IMR-90 (cell line): Measurements from ENCODE around the gene MACO1. TPM values are rescaled to one million over a fixed set of nuclear protein-coding genes. Genes with fewer than 3 reads are reported as not detected.

Experiments used
- ATAC-seq: fragments of 200-7000 bp; cut with Tn5 transposase; 2 replicates; pipeline ENCODE4 v1.9.1; 2020; ENCODE audit warnings: low read depth, mild to moderate bottlenecking, moderate library complexity
- BruUV-seq: library from RNA; stranded (reverse); fragments of 400-500 nt; replicated peaks from 2 replicates; lab custom pipeline; 2021; lab: Mats Ljungman, UMichigan
- CTCF ChIA-PET: fragments of 300-600 bp; formaldehyde crosslinking; extraction: SDS; loops from one replicate; lab custom pipeline; 2021; ENCODE audit warnings: antibody characterized with exemption; lab: Yijun Ruan, JAX
- POLR2A ChIA-PET: fragments of 300-600 bp; sonication (Branson Sonifier 250); formaldehyde crosslinking; loops from one replicate; lab custom pipeline; 2022; ENCODE audit warnings: antibody characterized with exemption; ENCODE audit not compliant: unreplicated experiment; lab: Charles Lee
- DNase-seq: peaks from one replicate; pipeline ENCODE4 v3.0.0; 2013
- H2AFZ ChIP-seq: replicated peaks from 2 replicates; pipeline ENCODE3; 2013; ENCODE audit warnings: low read length, mild to moderate bottlenecking; ENCODE audit not compliant: poor library complexity
- H2AK5ac ChIP-seq: 2 replicates; pipeline ENCODE4 v1.6.1; 2013; ENCODE audit warnings: low read depth, low read length, inconsistent platforms
- H2AK9ac ChIP-seq: replicated peaks from 2 replicates; pipeline ENCODE3; 2013; ENCODE audit warnings: mild to moderate bottlenecking, low read depth, low read length, moderate library complexity; ENCODE audit not compliant: poor library complexity
- H2BK120ac ChIP-seq: 2 replicates; pipeline ENCODE4 v1.6.1; 2013; ENCODE audit warnings: low read depth, low read length, inconsistent platforms
- H2BK15ac ChIP-seq: 3 replicates; pipeline ENCODE4 v1.6.1; 2013; ENCODE audit warnings: low read depth, low read length, inconsistent platforms
- H2BK20ac ChIP-seq: 2 replicates; pipeline ENCODE4 v1.6.1; 2013; ENCODE audit warnings: low read depth, mild to moderate bottlenecking, inconsistent platforms, low read length, moderate library complexity
- H2BK5ac ChIP-seq: 2 replicates; pipeline ENCODE4 v1.6.1; 2013; ENCODE audit warnings: mild to moderate bottlenecking, low read depth, low read length, inconsistent platforms; ENCODE audit not compliant: poor library complexity, severe bottlenecking
- H3K14ac ChIP-seq: replicated peaks from 2 replicates; pipeline ENCODE4 v1.6.1; 2013; ENCODE audit warnings: low read depth, low read length, inconsistent platforms
- H3K18ac ChIP-seq: 2 replicates; pipeline ENCODE4 v1.6.1; 2013; ENCODE audit warnings: low read depth, low read length, control low read depth
- H3K23ac ChIP-seq: 2 replicates; pipeline ENCODE4 v1.6.1; 2013; ENCODE audit warnings: low read depth, low read length, inconsistent platforms
- H3K27ac ChIP-seq: 2 replicates; pipeline ENCODE4 v1.5.1; 2013; ENCODE audit warnings: mild to moderate bottlenecking, control low read depth, low read length; ENCODE audit not compliant: insufficient read depth
- H3K27me3 ChIP-seq: 2 replicates; pipeline ENCODE4 v1.6.1; 2013; ENCODE audit warnings: low read length; ENCODE audit not compliant: control insufficient read depth, insufficient read depth
- H3K36me3 ChIP-seq: 2 replicates; pipeline ENCODE4 v1.6.1; 2013; ENCODE audit warnings: low read length, mixed read lengths; ENCODE audit not compliant: control insufficient read depth, insufficient read depth
- H3K4ac ChIP-seq: 2 replicates; pipeline ENCODE4 v1.6.1; 2013; ENCODE audit warnings: low read depth, low read length, inconsistent platforms
- H3K4me1 ChIP-seq: 2 replicates; pipeline ENCODE4 v1.6.1; 2013; ENCODE audit warnings: low read length, mixed read lengths; ENCODE audit not compliant: control insufficient read depth, insufficient read depth
- H3K4me2 ChIP-seq: 2 replicates; pipeline ENCODE4 v1.6.1; 2013; ENCODE audit warnings: low read depth, mild to moderate bottlenecking, control low read depth, low read length, moderate library complexity
- H3K4me3 ChIP-seq: 2 replicates; pipeline ENCODE4 v1.5.1; 2013; ENCODE audit warnings: low read depth, mild to moderate bottlenecking, control low read depth, low read length, moderate library complexity; ENCODE audit not compliant: insufficient read depth
- H3K56ac ChIP-seq: 2 replicates; pipeline ENCODE4 v1.6.1; 2013; ENCODE audit warnings: low read length, inconsistent platforms; ENCODE audit not compliant: insufficient read depth; ENCODE audit errors: extremely low read depth
- H3K79me1 ChIP-seq, 2 experiments: 2 replicates each; pipeline ENCODE4 v1.6.1; 2013; ENCODE audit warnings: low read length in 2 of 2, inconsistent platforms in 1 of 2, low read depth in 1 of 2
- H3K9ac ChIP-seq: 2 replicates; pipeline ENCODE4 v1.6.1; 2013; ENCODE audit warnings: low read depth, low read length, control low read depth
- H3K9me1 ChIP-seq: 2 replicates; pipeline ENCODE4 v1.6.1; 2013; ENCODE audit warnings: low read length, inconsistent platforms; ENCODE audit not compliant: insufficient read depth
- H3K9me3 ChIP-seq: 2 replicates; pipeline ENCODE4 v1.6.1; 2013; ENCODE audit warnings: low read length; ENCODE audit not compliant: control insufficient read depth, insufficient read depth
- H4K20me1 ChIP-seq: 2 replicates; pipeline ENCODE4 v1.6.1; 2013; ENCODE audit warnings: low read length, inconsistent platforms; ENCODE audit not compliant: insufficient read depth
- H4K5ac ChIP-seq: 2 replicates; pipeline ENCODE4 v1.6.1; 2013; ENCODE audit warnings: mild to moderate bottlenecking, low read depth, low read length, control low read depth
- H4K8ac ChIP-seq, 2 experiments: 2 replicates each; pipeline ENCODE4 v1.6.1; 2013; ENCODE audit warnings: low read depth in 2 of 2, low read length in 2 of 2, control low read depth in 1 of 2, inconsistent platforms in 1 of 2
- H4K91ac ChIP-seq: 2 replicates; pipeline ENCODE4 v1.6.1; 2013; ENCODE audit warnings: low read depth, low read length, inconsistent platforms; ENCODE audit not compliant: insufficient read depth
- BHLHE40 ChIP-seq: fragments of 150-350 bp; IDR thresholded peaks from 2 replicates; pipeline ENCODE4 v1.6.1; 2016; ENCODE audit warnings: mild to moderate bottlenecking, low read depth, low read length
- CEBPB ChIP-seq: IDR thresholded peaks from 2 replicates; pipeline ENCODE4 v1.6.1; 2012; ENCODE audit warnings: low read depth, low read length, improper control_type of control experiment
- CHD1 ChIP-seq: IDR thresholded peaks from 2 replicates; pipeline ENCODE4 v1.6.1; 2012; ENCODE audit warnings: low read depth, low read length, improper control_type of control experiment
- CTCF ChIP-seq: conservative IDR thresholded peaks from 2 replicates; pipeline ENCODE4 v1.5.1; 2012; ENCODE audit warnings: mild to moderate bottlenecking, low read depth, low read length, improper control_type of control experiment
- ELK1 ChIP-seq: fragments of 150-350 bp; IDR thresholded peaks from 2 replicates; pipeline ENCODE4 v1.6.1; 2016; ENCODE audit warnings: low read depth, mild to moderate bottlenecking, low read length, moderate library complexity, borderline replicate concordance
- MAFK ChIP-seq: IDR thresholded peaks from 2 replicates; pipeline ENCODE4 v1.6.1; 2012; ENCODE audit warnings: low read depth, low read length, improper control_type of control experiment
- MAZ ChIP-seq: IDR thresholded peaks from 2 replicates; pipeline ENCODE4 v1.6.1; 2012; ENCODE audit warnings: low read depth, mild to moderate bottlenecking, low read length, improper control_type of control experiment, moderate library complexity, borderline replicate concordance
- MXI1 ChIP-seq: IDR thresholded peaks from 2 replicates; pipeline ENCODE4 v1.6.1; 2012; ENCODE audit warnings: low read depth, mild to moderate bottlenecking, low read length, moderate library complexity, borderline replicate concordance
- NFE2L2 ChIP-seq: fragments of 150-350 bp; IDR thresholded peaks from 2 replicates; pipeline ENCODE4 v1.6.1; 2016; ENCODE audit warnings: low read depth, mild to moderate bottlenecking, low read length
- POLR2A ChIP-seq: IDR thresholded peaks from 2 replicates; pipeline ENCODE4 v1.6.1; 2012; ENCODE audit warnings: mild to moderate bottlenecking, low read depth, low read length
- RAD21 ChIP-seq: IDR thresholded peaks from 2 replicates; pipeline ENCODE4 v1.6.1; 2012; ENCODE audit warnings: low read length, improper control_type of control experiment
- RCOR1 ChIP-seq: IDR thresholded peaks from 2 replicates; pipeline ENCODE4 v1.6.1; 2012; ENCODE audit warnings: mild to moderate bottlenecking, low read length, improper control_type of control experiment; ENCODE audit not compliant: insufficient replicate concordance
- RFX5 ChIP-seq: IDR thresholded peaks from 2 replicates; pipeline ENCODE4 v1.8.0; 2012; ENCODE audit warnings: low read depth, mild to moderate bottlenecking, low read length, moderate library complexity
- SMC3 ChIP-seq: fragments of 150-350 bp; IDR thresholded peaks from 2 replicates; pipeline ENCODE4 v1.6.1; 2016; ENCODE audit warnings: low read depth, mild to moderate bottlenecking, antibody characterized with exemption, low read length, moderate library complexity
- WGBS, 2 experiments: methylation state at CpG; one replicate each; pipeline versions ENCODE4 v1.1.5 to v1.1.7; 2013; ENCODE audit warnings: missing lambda C conversion rate in 2 of 2; ENCODE audit not compliant: insufficient read length in 1 of 2; ENCODE audit errors: extremely low coverage in 2 of 2; 5-methylcytosine and 5-hydroxymethylcytosine counted together
- dilution Hi-C: fragments of 300-500 bp; cut with HindIII; formaldehyde crosslinking; loops from one replicate; pipeline ENCODE4 v1.14.3; 2018; ENCODE audit warnings: low sequenced_read_pairs; ENCODE audit not compliant: unreplicated experiment
- in situ Hi-C: fragments of 300-500 bp; cut with MboI; formaldehyde crosslinking; loops from 3 replicates; pipeline ENCODE4 v1.14.3; 2019; ENCODE audit warnings: low sequenced_read_pairs, inconsistent platforms, mixed read lengths
- intact Hi-C: fragments of 100-400 bp; cut with micrococcal nuclease; formaldehyde crosslinking; loops from 2 replicates; pipeline ENCODE4 v1.10.0; 2022
- polyA plus RNA-seq, 3 experiments: library from polyadenylated mRNA; depleted of rRNA; stranded (reverse); fragments of >200 nt; gene quantifications; 2 replicates each; pipeline ENCODE4 v1.2.3, GENCODE V29; 2012; ENCODE audit warnings: low replicate concordance in 1 of 3
- total RNA-seq: library from RNA; depleted of rRNA; stranded (reverse); fragments of >200 nt; gene quantifications from 2 replicates; pipeline ENCODE4 v1.2.3, GENCODE V29; 2012
- TF ChIP-seq, protein P1 (sequence below): fragments of 150-350 bp; IDR thresholded peaks from 2 replicates; pipeline ENCODE4 v1.6.1; 2017; ENCODE audit warnings: mild to moderate bottlenecking, antibody characterized with exemption, low read length, low read depth

The MACO1 gene
- total and polyA plus RNA-seq, 2 of the 4 experiments (the other 2 are of a cell fraction): 6.8 to 12.7 TPM

DNA sequence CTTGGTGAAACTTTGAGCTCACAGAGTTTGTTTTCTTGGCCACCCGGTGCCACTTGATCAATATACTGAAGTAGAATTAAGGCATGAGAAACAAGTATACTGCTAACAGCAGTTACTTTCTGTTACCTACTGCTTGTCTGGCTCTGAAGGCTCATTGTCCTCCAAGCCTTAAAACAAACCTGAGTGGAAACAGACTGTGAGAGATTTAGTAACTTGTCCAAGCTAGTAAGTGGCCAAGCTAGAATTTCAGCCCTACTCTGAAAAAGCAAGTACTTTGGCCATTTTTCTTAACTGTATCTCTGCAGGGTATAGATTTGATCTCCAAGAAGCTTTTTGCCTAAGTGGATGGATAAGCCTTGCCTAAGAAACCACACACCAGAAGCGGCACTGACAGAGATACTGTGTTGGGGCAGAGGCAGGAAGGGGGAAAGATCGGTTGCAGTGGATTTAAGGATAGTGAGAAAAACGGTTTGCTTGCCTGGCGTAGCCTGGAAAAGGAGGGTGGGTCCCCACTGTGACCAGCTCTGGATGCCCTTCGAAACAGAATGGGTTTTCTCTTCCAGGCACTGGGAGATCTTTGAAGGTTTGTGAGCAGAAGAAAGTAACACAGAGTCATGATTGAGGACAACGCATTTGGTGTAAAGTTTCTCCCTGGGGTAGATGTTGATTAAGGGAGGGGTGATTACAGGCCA lies 2.1 kb upstream of the MACO1 start:
- no peak overlapping the region for H3K27ac ChIP-seq
- H2AK5ac ChIP-seq: no peak overlapping the region
- peaks cover 2% of the 10 kb centered on the region; the same call in 1 of the 2 replicates for H3K9me1 ChIP-seq
- no peak overlapping the region for H2AFZ ChIP-seq
- H3K4me1 ChIP-seq: peaks cover 4% of the 10 kb centered on the region; the same call in 1 of the 2 replicates
- H3K4me2 ChIP-seq: no peak overlapping the region
- no peak overlapping the region for H3K56ac ChIP-seq
- no peaks in the 10 kb centered on the region for H3K9me3 ChIP-seq
- no peak overlapping the region for H3K4me3 ChIP-seq
- in situ Hi-C loops (no loop called here), intact Hi-C loops (no loop called here), dilution Hi-C loops (no loop called here)
- no peak overlapping the region for H3K9ac ChIP-seq
- no peak overlapping the region for H3K4ac ChIP-seq
- H3K18ac ChIP-seq: no peak overlapping the region
- no peak overlapping the region for H3K23ac ChIP-seq
- H3K27me3 ChIP-seq: no peaks in the 10 kb centered on the region
- no peak overlapping the region for H2BK120ac ChIP-seq
- H2AK9ac ChIP-seq: no peak overlapping the region
- no peak overlapping the region for H2BK20ac ChIP-seq
- H2BK15ac ChIP-seq: no peak overlapping the region
- POLR2A ChIA-PET: no interaction called here
- H4K8ac ChIP-seq: no peak overlapping the region
- H4K91ac ChIP-seq: no peak overlapping the region
- no peak overlapping the region for H4K5ac ChIP-seq
- ATAC-seq (no peak), DNase-seq (no peak)
- no peak overlapping the region for H2BK5ac ChIP-seq
- no peaks in the 10 kb centered on the region for H3K36me3 ChIP-seq
- BruUV-seq: no TSS peak
- H3K14ac ChIP-seq: no peak overlapping the region
- H3K79me1 ChIP-seq: peaks cover 3 to 19% of the 10 kb centered on the region in 2 experiments; a peak in 2 of 4 replicates
- peaks cover 16% of the 10 kb centered on the region; the same call in 1 of the 2 replicates for H4K20me1 ChIP-seq
- whole genome bisulfite sequencing, 2 experiments: 74% methylated on average over 3 of the region's 7 CpGs; no CpG with 5 or more reads in 1 of the 2 experiments
- CTCF ChIA-PET: interaction anchor here (0.6 kb wide), 1 partner anchor 93 kb away, joined by 3 read pairs; no protein-coding TSS in a partner anchor
- TF ChIP-seq, protein P1, sequence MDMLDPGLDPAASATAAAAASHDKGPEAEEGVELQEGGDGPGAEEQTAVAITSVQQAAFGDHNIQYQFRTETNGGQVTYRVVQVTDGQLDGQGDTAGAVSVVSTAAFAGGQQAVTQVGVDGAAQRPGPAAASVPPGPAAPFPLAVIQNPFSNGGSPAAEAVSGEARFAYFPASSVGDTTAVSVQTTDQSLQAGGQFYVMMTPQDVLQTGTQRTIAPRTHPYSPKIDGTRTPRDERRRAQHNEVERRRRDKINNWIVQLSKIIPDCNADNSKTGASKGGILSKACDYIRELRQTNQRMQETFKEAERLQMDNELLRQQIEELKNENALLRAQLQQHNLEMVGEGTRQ: no peak
- no peak for TF ChIP-seq CEBPB
- TF ChIP-seq NFE2L2: no peak
- TF ChIP-seq RAD21: no peak
- no peak for TF ChIP-seq RFX5
- TF ChIP-seq ELK1: no peak
- no peak for TF ChIP-seq BHLHE40
- no peak for TF ChIP-seq POLR2A
- no peak for TF ChIP-seq MAZ
- no peak for TF ChIP-seq CTCF
- TF ChIP-seq MAFK: no peak
- no peak for TF ChIP-seq CHD1
- no peak for TF ChIP-seq MXI1
- TF ChIP-seq SMC3: no peak
- TF ChIP-seq RCOR1: no peak
